ENCODE measurements around the gene UBAP1L. TPM values are rescaled to one million over a fixed set of nuclear protein-coding genes. Genes with fewer than 3 reads are reported as not detected.
"Not testable (repeated sequence)": the region's sequence is repeated elsewhere in the genome, so short reads cannot be mapped to it uniquely, and the experiment has no call there.

Gene UBAP1L
- total RNA-seq, 1 donor from 2014 or later: 1.2 TPM

DNA sequence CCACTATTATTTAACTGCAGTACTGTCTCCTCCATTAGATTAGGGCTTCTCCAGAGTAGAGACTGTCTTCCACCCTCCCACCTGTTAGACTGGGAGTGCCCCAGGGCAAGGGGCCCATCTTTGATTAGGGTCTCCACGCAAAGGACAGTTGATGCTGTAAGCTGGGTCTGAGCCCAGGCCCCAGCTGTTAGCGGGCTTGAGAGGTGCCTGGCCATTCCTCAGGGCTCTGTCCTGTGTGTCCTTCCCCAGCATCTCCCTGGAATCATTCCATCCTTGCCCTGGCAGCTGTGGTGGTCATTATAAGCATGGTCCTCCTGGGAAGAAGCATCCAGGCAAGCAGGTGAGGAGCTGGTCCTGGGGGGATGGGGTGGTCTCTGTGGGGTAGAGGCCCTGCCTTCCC is 63.7 kb downstream of the UBAP1L start:
- no peak for DNase-seq (ENCODE audit: low read depth)
- no peak overlapping the region for H3K4me3 ChIP-seq (ENCODE audit: low read depth, low read length)
- peaks cover 5% of the 10 kb centered on the region for H3K27me3 ChIP-seq (ENCODE audit: control insufficient read depth, insufficient read depth, low read length)
- no peaks in the 10 kb centered on the region for H3K36me3 ChIP-seq (ENCODE audit: control insufficient read depth, insufficient read depth, low read length)
- TF ChIP-seq, protein P1, sequence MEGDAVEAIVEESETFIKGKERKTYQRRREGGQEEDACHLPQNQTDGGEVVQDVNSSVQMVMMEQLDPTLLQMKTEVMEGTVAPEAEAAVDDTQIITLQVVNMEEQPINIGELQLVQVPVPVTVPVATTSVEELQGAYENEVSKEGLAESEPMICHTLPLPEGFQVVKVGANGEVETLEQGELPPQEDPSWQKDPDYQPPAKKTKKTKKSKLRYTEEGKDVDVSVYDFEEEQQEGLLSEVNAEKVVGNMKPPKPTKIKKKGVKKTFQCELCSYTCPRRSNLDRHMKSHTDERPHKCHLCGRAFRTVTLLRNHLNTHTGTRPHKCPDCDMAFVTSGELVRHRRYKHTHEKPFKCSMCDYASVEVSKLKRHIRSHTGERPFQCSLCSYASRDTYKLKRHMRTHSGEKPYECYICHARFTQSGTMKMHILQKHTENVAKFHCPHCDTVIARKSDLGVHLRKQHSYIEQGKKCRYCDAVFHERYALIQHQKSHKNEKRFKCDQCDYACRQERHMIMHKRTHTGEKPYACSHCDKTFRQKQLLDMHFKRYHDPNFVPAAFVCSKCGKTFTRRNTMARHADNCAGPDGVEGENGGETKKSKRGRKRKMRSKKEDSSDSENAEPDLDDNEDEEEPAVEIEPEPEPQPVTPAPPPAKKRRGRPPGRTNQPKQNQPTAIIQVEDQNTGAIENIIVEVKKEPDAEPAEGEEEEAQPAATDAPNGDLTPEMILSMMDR (IDR thresholded peaks at IDR 0.05; ENCODE audit: insufficient read depth, low read length, poor library complexity, severe bottlenecking): no peak

DNA sequence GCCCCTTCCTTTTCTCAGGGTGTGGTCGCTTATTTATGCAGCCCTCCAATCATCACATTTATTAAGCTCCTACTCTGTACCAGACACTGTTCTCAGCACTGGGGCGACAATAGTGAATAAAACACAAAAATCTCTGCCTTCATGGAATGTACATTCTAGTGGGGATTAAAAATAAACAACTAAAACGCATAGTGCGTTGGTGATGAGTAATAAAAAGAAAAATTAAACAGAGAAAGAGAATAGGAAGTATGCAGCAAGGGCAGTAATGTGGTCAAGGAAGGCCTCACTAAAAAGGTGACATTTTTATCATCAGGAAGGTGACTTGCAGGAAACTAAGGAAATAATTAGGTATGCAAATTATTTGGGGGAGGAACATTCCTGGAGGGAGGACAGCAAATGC is 64.7 kb downstream of the UBAP1L start:
- peaks cover 5% of the 10 kb centered on the region for H3K27me3 ChIP-seq (ENCODE audit: control insufficient read depth, insufficient read depth, low read length)
- DNase-seq (ENCODE audit: low read depth): no peak
- TF ChIP-seq, protein P1 (IDR thresholded peaks at IDR 0.05; ENCODE audit: insufficient read depth, low read length, poor library complexity, severe bottlenecking): no peak

DNA sequence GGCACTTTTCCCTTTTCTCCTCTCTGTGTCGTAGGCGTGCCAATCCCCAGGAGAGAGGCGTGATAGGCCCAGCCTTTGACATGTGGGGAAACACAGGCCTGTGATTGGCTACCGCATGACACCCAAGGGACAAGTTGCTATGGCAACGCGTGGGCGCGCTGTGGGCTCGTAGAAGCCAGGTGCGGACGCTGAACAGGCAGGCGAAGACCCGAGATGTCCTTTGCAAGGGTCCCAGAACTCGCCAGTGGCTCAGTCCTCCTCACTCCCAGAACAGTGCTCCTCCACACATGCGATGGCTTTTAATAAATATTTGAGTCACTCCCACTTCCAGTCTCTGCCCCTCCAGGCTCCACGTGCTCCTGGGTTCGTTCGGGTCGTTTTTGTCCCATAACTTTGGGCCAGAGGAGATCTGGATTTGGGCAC is 65.6 kb downstream of the UBAP1L start:
- TF ChIP-seq, protein P1 (IDR thresholded peaks at IDR 0.05; ENCODE audit: insufficient read depth, low read length, poor library complexity, severe bottlenecking): no peak
- Histone ChIP-seq H3K27me3 (ENCODE audit: control insufficient read depth, insufficient read depth, low read length) (peaks cover 5% of the 10 kb centered on the region), H3K4me3 (ENCODE audit: low read depth, low read length) (peak overlapping the region; percentile 17), H3K36me3 (ENCODE audit: control insufficient read depth, insufficient read depth, low read length) (no peaks in the 10 kb centered on the region)
- peak; percentile 83 for DNase-seq (ENCODE audit: low read depth)

More for the DNA sequence above, 64.7 kb downstream of the UBAP1L start:
- Histone ChIP-seq H3K4me3 (ENCODE audit: low read depth, low read length) (no peak overlapping the region), H3K36me3 (ENCODE audit: control insufficient read depth, insufficient read depth, low read length) (no peaks in the 10 kb centered on the region)

DNA sequence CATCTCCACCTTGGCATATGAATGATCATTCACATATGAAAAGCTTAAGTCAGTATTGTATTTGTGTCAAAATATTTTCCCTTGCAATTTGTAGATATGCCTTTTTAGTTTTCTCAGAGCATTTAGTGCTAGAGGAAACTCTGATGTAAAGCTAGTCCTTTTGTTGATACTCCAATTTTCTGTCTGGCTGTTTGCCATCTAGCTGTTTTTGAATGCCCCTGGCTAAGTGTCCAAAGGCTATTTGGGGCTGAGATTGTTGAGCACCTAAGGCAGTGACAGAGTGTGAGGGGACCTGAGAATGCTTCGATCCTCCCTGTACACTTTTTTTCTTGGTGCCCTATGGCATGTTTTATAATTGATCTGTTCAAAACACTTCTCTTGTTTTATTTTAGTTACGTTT is 66.8 kb downstream of the UBAP1L start:
- no peak for DNase-seq (ENCODE audit: low read depth)
- H3K4me3 ChIP-seq (ENCODE audit: low read depth, low read length): no peak overlapping the region
- H3K36me3 ChIP-seq (ENCODE audit: control insufficient read depth, insufficient read depth, low read length): no peaks in the 10 kb centered on the region
- TF ChIP-seq, protein P1 (IDR thresholded peaks at IDR 0.05; ENCODE audit: insufficient read depth, low read length, poor library complexity, severe bottlenecking): no peak
- peaks cover 5% of the 10 kb centered on the region for H3K27me3 ChIP-seq (ENCODE audit: control insufficient read depth, insufficient read depth, low read length)

DNA sequence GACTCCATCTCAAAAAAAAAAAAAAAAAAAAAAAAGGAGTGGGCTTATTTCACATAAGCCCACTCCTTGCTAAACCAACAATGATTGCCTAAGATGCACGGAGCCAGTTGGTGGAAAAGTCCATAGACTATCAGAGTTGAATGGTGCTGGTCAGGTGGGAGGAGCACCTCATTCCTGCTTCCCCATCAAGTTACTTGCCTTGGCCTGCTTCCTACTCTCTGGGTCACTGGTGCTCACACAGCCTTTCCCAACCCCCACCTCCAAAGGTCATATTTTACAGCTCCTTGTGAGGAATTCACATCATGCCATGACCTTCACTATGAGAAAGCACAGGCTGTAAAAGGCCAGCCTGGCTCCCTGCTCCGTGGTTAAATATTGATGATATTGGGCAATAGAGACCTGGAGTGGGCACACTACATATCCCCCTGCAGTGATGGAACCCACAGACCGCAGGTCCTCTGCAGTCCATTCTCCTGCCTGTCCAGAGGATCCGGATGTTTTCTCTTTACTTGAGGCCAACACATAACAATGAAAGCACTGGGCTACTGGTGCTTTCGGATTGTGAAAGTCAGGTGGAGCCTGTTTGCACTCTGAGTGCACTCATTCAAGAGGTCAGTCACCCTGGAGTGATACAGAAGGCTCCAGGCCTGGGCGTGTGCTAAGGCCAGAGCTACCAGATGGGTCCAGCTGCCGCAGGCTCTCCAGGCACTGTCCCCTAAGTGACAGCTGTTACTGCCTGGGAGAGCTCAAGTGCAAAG is 70.1 kb downstream of the UBAP1L start, which contains the start of gene SLC51B:
TSS of gene SLC51B (plus strand) at position 664 of the 758 bp plus-strand sequence. CDS start 4,618 bp downstream, outside the sequence.
- Histone ChIP-seq H3K27me3 (ENCODE audit: control insufficient read depth, insufficient read depth, low read length) (peaks cover 2% of the 10 kb centered on the region), H3K4me3 (ENCODE audit: low read depth, low read length) (no peak within 1 kb of the TSS), H3K36me3 (ENCODE audit: control insufficient read depth, insufficient read depth, low read length) (no peaks in the 10 kb centered on the region)
- TF ChIP-seq, protein P1 (IDR thresholded peaks at IDR 0.05; ENCODE audit: insufficient read depth, low read length, poor library complexity, severe bottlenecking): no peak
- DNase-seq (ENCODE audit: low read depth): no peak

DNA sequence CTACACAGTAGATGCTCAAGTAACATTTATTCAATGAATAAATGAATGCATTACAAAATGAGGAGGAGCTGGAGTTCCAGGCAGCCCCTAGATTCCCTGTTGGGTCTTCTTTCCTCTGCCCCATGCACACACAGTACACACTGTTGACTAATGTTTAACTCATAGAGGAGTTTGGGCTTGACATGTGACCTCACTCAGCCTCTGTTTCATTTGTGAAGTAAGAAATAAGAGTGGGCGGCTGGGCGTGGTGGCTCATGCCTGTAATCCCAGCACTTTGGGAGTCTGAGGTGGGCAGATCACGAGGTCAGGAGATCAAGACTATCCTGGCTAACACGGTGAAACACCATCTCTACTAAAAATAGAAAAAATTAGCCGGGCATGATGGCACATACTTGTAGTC is 70.8 kb downstream of the UBAP1L start:
- peak; percentile 61 for DNase-seq (ENCODE audit: low read depth)
- H3K4me3 ChIP-seq (ENCODE audit: low read depth, low read length): not testable (repeated sequence)

More for the DNA sequence above, 70.8 kb downstream of the UBAP1L start:
- not testable (repeated sequence) for H3K36me3 ChIP-seq (ENCODE audit: control insufficient read depth, insufficient read depth, low read length); H3K27me3 ChIP-seq (ENCODE audit: control insufficient read depth, insufficient read depth, low read length)

Data from kidney epithelial cell (primary cell).